Lower lobe of right lung (tissue), 2 donors: ENCODE results near the gene ZNF587B. TPM values are rescaled to one million over a fixed set of nuclear protein-coding genes. Genes with fewer than 3 reads are reported as not detected.
"Not testable (repeated sequence)": the region's sequence is repeated elsewhere in the genome, so short reads cannot be mapped to it uniquely, and the experiment has no call there.

Experiments
- ATAC-seq, 2 donors: fragments of 200-7000 bp; cut with Tn5 transposase; one replicate each; pipeline ENCODE4 v1.9.1; 2020 to 2022; ENCODE audit warnings: mild to moderate bottlenecking in 2 of 2, moderate library complexity in 2 of 2
- DNase-seq: peaks from one replicate; pipeline ENCODE4 v3.0.0-alpha.2; 2020
- H3K27ac ChIP-seq: fragments of 200-600 bp; one replicate; pipeline ENCODE4 v1.8.0; 2022
- H3K27me3 ChIP-seq: fragments of 200-600 bp; one replicate; pipeline ENCODE4 v1.8.0; 2022; ENCODE audit warnings: low read depth
- H3K36me3 ChIP-seq: fragments of 200-600 bp; one replicate; pipeline ENCODE4 v1.8.0; 2022; ENCODE audit warnings: mild to moderate bottlenecking
- H3K4me1 ChIP-seq: fragments of 200-600 bp; one replicate; pipeline ENCODE4 v1.8.0; 2022
- H3K4me3 ChIP-seq: fragments of 200-600 bp; one replicate; pipeline ENCODE4 v1.8.0; 2022; ENCODE audit warnings: mild to moderate bottlenecking
- H3K9me3 ChIP-seq: fragments of 200-600 bp; one replicate; pipeline ENCODE4 v1.8.0; 2022
- CTCF ChIP-seq: fragments of 200-600 bp; IDR thresholded peaks from one replicate; pipeline ENCODE4 v1.8.0; 2022; ENCODE audit warnings: antibody characterized with exemption, mild to moderate bottlenecking
- intact Hi-C: fragments of 100-400 bp; cut with DNase I; formaldehyde crosslinking; loops from one replicate; pipeline ENCODE4 v1.11.0; 2022
- total RNA-seq: library from RNA; stranded (reverse); fragmentation: NEBNext Ultra II Directional; extraction: Animal tissue kit (Norgen Biotek cat#: 25700); gene quantifications from one replicate; pipeline ENCODE4 v1.2.1, GENCODE V29; 2021
- donor health status: DM: no; HTN: yes; CAD: no; lungs with severe emphysema.

The ZNF587B gene
- total RNA-seq, 1 donor from 2014 or later: 12.5 TPM

GRCh38 chr19:57850553-57851017 is 20.5 kb downstream of the ZNF587B start:
- H3K9me3 ChIP-seq: peaks cover 11% of the 10 kb centered on the region
- no peak for TF ChIP-seq CTCF
- peaks cover 7% of the 10 kb centered on the region for H3K36me3 ChIP-seq
- no peak overlapping the region for H3K27ac ChIP-seq
- intact Hi-C loops: no loop called here
- no peak for ATAC-seq
- no peaks in the 10 kb centered on the region for H3K27me3 ChIP-seq
- peak overlapping the region; percentile 79 for H3K4me3 ChIP-seq
- H3K4me1 ChIP-seq: peaks cover 9% of the 10 kb centered on the region
- no peak for DNase-seq

- H3K4me3 ChIP-seq, H3K27ac ChIP-seq, DNase-seq, H3K4me1 ChIP-seq, intact Hi-C loops, H3K27me3 ChIP-seq, ATAC-seq: not testable (repeated sequence)
- H3K36me3 ChIP-seq: peaks cover 13% of the 10 kb centered on the region
- H3K9me3 ChIP-seq: peaks cover 10% of the 10 kb centered on the region
Measured at GRCh38 chr19:57851812-57852603, 21.9 kb downstream of the ZNF587B start.

GRCh38 chr19:57854117-57854516 is 24.0 kb downstream of the ZNF587B start:
- H3K9me3 ChIP-seq: peaks cover 18% of the 10 kb centered on the region
- H3K4me1 ChIP-seq, intact Hi-C loops, H3K27ac ChIP-seq, ATAC-seq, H3K4me3 ChIP-seq, DNase-seq, H3K27me3 ChIP-seq: not testable (repeated sequence)
- peaks cover 28% of the 10 kb centered on the region for H3K36me3 ChIP-seq

- DNase-seq, ATAC-seq, H3K27me3 ChIP-seq, H3K27ac ChIP-seq, H3K4me1 ChIP-seq, H3K4me3 ChIP-seq, intact Hi-C loops: not testable (repeated sequence)
- H3K36me3 ChIP-seq: peaks cover 84% of the 10 kb centered on the region
- H3K9me3 ChIP-seq: peaks cover 62% of the 10 kb centered on the region
Measured at GRCh38 chr19:57862351-57862750, 32.3 kb downstream of the ZNF587B start.

- Histone ChIP-seq H3K9me3 (peaks cover 82% of the 10 kb centered on the region), H3K4me1 (no peaks in the 10 kb centered on the region), H3K4me3 (no peak overlapping the region), H3K27me3 (no peaks in the 10 kb centered on the region), H3K36me3 (peaks cover 49% of the 10 kb centered on the region), H3K27ac (no peak overlapping the region)
- ATAC-seq (no peak), DNase-seq (no peak)
- intact Hi-C loops: no loop called here
- TF ChIP-seq CTCF: no peak
Measured at GRCh38 chr19:57867868-57868492, 37.9 kb downstream of the ZNF587B start.

GRCh38 chr19:57869655-57870054 is 39.6 kb downstream of the ZNF587B start:
- H3K9me3 ChIP-seq: peaks cover 94% of the 10 kb centered on the region
- ATAC-seq: not testable (repeated sequence)

GRCh38 chr19:57870225-57870624 is 40.1 kb downstream of the ZNF587B start:
- Histone ChIP-seq H3K9me3 (peaks cover 94% of the 10 kb centered on the region), H3K27ac (no peak overlapping the region), H3K4me3 (no peak overlapping the region), H3K27me3 (no peaks in the 10 kb centered on the region), H3K4me1 (no peaks in the 10 kb centered on the region), H3K36me3 (peaks cover 27% of the 10 kb centered on the region)
- intact Hi-C loops: no loop called here
- ATAC-seq: no peak
- TF ChIP-seq CTCF: no peak
- no peak for DNase-seq

More at GRCh38 chr19:57869655-57870054, 39.6 kb downstream of the ZNF587B start:
- H3K4me1 ChIP-seq, H3K27ac ChIP-seq, H3K27me3 ChIP-seq, H3K4me3 ChIP-seq, intact Hi-C loops, DNase-seq: not testable (repeated sequence)
- peaks cover 33% of the 10 kb centered on the region for H3K36me3 ChIP-seq
